Stimulated activated CD4-positive, alpha-beta T cell treated with anti-CD3 and anti-CD28 coated beads, Interleukin-12 subunit alpha, Interleukin-12 subunit beta, amount 100 ng/mL, for 48 hours (primary cell): ENCODE results near the gene CABLES2.

Source experiments
- DNase-seq, 3 donors: peaks; one replicate each; pipeline ENCODE4 v3.0.0-alpha.2; 2020; ENCODE audit warnings: low read depth in 2 of 3, low spot score in 1 of 3

CABLES2 gene

DNA sequence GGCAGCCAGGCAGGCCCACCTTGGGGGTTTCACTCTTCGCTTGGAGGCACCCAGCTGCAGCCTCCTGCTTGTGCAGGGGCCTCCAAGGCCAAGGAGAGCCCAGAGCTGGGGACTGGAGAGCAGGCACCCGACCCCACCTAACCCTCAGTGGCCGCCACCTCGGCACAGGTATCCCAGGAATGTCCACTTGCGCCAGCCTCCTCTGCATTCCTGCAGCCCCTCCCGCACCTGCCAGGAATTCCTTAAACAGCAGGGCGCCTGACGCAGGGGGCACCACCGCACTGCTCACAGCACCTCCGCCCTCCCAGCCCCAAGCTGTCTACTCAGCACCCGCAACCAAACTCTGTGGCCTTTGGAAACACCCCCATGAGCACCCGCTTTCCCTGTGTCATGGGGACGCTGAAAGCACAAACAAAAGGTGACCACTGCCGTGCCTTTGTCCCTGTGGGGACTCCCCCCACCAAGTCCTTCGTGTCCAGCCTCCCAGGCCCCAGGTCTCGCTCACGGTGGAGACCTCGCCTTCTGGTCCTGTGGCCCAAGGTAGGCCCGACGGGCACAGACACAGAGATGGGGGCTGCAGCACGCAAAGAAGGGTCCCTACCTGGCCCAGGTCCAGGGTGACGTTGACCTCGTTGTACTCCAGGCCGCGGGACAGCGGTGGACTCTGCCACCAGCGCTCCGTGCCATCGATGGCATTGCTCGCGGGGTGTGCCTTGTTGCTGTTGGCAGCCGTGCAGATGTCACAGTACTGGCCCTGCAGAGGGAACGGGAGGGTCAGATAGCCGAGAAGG is 45.1 kb downstream of the CABLES2 start:
- no peak for DNase-seq

DNA sequence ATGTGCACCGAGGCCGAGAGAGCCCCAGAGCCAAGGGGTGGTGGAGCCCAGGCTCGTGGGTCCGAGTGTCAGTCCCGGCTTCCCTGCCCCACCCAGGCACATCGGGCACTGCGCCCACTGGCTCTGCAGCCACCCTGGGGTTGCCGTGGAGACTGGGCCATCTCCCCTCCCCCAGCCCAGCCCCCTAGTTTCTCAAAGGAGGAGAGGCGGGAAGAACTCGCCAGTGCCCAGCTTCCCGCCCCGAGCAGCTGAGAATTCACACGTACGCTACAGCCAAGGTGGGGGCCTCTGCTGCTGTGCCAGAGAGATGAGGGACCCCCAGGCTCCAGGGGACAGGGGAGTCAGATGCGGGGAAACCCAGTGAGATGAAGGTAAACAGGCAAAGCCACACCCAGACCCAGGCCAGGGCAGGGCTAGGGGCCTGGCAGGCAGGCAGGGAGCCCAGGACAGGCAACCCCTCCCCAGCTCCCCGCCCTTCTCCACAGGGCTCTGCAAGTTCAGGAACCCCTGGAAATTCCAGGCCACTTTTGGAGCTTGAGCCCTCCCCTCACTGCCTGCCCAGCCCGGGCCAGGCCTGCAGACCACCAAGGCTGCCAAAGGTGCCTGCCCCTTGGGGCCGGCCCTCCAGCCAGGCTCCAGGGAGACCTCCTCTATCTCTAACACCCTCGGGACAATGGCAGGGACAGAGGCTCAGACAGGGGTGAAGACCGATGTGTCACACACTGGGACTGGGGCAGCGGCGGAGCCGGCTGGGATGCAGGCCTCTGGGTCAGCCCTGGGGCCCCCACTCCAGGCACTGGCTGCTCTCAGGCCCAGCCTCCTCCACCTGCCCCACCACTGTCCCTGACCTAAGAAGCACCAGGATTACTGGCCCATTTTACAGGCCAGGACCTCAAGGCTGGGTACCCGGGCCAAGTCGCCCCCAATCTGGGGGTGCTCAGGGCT is 46.0 kb downstream of the CABLES2 start:
- no peak for DNase-seq

DNA sequence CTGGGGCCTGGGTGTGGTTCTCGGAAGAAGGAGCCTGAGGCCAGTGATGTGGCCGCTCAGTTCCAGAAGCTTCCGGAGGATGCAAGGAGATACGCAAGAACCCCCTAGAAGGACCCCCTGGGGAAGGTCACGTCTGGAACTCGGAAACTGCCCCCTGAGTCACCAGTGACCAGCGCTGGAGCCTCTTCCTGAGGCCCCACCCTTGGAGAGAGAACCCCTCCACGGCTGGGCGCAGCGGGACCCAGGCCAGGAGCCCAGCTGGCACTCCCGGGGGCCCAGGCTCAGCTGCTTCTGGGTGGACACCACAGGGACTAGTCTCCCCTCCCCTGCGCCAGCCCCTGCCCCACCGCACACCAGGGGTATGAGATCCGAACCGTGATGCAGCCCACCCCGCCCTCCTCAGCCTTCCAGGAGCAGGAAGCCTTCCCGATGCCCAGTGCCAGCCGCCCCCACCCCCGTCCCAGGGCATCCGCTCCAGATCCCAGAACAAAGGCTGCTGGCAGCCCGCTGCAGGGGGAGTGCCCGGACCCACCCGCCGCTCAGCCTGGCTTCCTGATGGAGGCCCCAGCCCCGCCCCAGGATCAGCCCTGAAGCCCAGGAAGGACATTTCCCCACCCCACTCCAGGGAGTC is 47.5 kb downstream of the CABLES2 start:
- DNase-seq = no peak

DNA sequence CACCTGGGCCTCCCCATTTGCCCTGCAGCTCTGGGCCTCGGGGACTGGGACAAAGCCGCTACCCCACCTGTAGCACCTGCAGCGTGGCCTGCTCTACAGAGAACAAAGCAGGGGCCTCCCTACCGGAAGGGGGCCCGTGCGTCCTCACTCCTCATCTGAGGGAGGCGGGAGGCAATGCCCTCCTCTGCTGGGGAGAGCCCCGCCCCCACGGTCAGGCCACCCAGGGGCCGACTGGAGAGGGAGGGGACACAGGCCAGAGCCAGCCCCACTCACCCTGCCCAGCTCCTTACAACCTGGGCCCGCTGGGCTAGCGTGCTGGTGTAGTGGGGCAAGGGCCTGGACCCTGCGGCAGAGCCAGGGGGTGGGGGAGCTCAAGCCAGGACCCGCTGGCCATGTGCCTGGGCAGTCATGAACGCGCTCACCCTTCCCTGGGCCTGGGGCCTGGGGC is 48.0 kb downstream of the CABLES2 start:
- no peak for DNase-seq

DNA sequence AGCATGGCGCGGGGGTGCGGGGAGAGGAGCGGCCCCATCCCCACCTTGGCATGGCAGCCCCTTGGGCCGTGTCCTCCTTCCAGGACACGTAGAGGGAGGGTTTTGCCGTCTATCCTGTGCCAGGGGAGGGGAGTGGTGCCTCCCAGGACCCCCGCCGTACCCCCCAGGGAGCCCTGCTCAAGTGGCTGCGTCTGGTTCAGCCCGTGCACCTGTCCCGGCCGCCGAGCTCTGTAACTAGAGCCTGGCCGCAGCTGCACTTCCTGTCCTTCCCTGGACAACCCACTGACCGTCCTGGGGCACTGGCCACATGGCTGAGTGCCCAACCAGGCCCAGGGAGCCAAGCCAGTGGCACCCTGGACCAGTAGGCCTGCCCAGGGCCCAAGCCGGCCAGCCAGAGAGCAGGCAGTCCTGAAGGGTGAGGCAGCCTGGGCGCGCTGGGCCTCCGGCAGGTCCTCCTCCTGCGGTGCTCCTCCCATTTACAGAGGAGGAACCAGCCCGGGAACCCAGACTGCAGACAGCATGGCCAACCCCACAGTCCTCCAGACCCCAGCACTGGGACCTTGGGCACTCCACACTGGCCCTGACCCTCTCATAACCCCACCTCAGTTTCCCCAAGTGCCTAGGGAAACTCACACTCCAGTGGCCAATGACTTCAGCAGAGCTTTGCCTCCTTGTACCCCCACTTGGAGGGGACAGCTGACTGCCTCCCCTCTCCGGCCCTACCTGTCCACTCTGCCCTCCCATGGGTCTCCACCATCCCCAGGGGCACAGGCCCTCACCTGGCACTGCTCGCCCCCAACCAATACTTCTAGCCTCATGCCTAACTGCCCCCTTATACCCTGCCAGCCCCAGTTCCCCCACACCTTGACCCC is 48.7 kb downstream of the CABLES2 start:
- DNase-seq = no peak

DNA sequence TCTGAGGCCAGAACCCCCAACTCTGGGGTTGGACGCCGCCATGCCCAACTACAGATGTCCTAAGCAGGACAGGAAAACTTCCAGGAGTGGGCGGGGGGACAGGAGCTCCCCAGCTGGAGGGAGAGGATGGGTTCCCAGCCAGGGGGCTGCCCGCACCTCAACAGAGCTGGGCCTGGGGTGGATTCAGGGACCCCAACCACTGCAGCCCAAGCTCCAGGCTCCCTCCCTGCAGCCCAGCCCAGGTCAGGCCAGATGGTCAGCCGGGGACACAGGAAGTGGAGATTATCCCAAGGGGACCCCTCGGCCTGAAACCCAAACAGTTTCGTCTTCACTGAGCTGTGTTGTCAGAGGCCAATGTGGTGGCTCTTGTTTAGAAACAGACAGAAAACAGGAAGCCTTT is 49.4 kb downstream of the CABLES2 start:
- DNase-seq = no peak

DNA sequence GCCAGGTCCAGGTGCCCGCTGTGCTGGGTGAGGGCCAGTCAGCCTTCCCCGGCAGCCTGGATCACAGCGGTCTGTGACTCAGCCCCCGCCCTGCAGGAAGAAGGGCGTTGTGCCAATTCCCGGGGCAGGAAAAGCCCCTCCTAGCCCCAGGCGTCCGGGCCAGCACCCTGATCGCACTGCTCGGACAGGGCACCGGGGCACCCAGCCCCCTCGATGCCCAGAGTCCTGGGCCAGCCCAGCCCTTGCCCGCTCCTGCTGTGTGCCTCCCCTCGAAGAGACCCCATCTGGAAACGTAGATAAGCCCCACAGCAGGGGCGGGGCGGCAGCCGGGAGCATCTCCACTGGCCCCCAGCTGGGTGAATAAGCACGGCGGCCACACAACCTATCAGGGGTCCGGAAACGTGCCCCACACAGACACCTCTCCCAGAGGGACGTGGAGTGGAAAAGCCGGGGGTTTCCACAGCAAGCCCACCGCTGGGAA is 49.9 kb downstream of the CABLES2 start:
- no peak for DNase-seq

DNA sequence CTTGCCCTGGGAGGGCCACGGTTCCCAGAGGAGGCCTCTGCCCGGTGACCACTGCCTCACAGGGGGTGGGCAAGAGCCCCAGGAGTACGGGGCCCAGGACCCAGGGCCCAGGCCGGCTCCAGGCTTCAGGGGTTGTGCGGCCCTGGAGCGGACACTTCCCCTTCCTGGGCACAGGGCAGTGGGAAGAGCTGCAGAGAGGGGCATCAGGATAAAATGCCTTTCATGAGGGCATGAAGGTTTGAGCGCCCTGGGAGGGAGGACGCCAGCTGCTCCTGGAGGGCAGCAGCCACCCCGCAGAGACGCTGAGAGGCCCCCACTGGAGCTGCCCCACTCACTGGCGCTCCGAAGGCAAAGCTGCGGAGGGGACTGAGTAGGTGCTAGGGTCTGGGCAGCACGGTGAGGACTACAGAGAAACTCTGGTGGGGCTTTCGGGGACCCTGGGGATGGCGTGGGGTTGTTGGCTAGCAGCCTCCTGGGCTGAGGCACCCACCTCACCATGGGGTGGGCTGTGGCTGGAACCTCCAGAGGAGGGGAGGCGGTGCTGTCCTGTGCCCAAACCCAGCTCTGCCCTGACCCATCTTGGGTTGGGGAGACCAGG is 50.4 kb downstream of the CABLES2 start:
- no peak for DNase-seq

DNA sequence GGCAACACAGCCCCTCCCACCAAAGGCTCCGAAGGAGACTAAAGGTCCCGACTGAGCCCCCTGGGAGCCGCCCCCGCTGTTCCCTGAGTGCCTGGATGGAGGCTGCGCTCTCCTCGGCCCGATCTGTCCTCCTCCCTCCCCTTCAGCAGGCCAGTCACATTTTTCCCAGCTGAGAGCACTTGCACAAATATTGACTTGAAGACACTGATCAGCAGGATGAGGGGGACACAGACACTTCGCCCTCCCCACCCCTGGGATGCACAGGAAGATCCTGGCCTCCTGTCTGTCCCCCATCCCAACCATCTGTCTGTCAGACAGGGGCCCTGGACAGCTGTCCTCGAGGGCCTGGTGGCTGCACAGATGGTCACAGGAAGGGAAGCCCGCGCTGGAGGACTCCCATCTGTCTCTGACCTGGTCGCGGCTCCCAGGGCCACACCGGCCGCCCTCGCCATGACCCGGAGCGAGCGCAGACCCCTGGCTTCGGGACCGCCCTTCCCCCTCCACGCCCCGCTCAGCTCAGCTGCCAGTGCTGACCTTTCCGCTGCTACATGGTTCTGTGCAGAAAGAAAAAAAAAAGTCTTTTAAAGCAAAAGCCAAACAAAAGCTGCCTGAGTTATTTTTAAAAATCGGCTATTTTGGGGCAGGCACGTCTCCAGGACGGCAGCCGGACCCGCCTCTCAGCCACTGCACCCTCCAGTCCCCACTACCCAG is 51.1 kb downstream of the CABLES2 start:
- DNase-seq = no peak

DNA sequence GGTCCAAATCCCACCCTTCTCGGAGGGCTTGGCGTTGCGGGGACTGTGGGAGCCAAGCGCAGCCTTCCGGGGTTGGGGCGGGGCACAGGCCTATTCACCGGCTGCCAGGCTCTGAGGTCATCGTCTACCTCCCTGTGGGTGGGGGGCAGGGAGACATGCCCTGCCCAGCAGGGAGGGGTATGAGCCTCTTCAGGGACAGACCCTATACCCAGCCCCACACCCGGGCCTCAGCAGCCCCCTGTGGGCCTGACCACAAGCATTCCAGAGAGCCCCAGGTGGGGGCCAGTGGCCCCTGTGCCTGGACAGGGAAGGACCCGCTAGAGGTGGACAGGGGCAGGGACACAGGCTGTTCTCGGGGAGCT is 51.6 kb downstream of the CABLES2 start:
- DNase-seq = no peak

DNA sequence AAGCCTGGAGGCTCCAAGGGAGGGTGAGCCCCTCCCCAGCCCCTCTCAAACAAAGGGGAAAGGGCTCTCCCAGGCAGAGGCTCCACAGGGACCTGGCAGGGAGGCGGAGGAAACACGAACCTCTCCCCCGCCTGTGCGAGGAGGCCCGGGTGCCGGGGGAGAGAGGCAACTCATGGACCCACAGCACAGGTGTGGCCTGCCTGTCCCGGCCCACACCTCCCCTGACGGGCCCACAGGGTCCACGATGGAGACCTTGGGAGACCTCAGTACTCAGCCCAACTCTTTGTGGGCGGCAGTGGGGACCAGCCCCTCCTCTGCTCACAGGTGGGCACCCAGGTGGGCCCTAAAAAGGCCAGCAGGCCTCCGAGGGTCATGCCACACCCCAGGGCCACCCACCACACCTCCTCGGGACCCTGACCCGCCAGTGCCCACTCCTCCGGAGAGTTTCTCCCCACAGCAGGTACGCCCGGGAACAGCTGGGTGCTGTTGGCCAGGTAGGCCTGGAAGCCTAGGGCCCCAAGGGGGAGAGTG is 52.2 kb downstream of the CABLES2 start:
- DNase-seq = no peak

DNA sequence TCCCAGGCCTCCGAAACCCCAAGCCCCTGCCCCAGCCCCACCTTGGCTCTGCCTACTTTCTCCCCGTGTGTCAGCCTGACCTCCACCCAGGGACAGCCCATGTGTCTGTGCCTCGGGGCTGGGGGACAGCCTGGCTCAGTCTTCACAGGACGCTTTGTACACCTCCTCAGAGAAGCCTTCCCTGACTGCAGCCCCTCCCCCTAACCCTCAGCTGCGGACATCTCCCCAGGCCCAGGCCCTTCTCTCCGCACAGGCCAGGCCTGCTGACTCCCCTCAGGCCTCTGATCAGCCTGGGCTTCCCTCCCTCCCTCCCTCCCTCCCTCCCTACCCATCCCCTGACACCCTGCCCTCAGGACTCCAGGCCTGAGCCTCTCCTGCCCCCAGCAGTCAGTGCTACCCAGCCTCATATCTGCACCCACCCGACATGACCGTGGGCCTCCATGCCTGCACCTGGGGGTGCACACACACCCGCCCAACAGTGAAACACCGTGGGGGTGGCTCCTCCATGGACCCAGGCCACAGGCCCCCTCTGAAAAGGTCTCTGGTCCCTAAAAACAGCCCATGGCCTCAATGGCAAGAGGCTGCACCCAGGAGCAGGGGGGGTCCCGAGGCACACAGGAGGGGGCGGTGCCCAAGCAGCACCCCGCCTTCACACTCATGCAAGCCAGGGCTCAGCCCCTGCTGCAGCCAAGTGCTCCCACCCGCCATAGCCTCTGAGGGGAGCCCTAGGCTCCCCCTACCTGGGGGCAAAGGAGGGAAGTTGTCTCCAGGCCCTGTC is 52.9 kb downstream of the CABLES2 start:
- no peak for DNase-seq

DNA sequence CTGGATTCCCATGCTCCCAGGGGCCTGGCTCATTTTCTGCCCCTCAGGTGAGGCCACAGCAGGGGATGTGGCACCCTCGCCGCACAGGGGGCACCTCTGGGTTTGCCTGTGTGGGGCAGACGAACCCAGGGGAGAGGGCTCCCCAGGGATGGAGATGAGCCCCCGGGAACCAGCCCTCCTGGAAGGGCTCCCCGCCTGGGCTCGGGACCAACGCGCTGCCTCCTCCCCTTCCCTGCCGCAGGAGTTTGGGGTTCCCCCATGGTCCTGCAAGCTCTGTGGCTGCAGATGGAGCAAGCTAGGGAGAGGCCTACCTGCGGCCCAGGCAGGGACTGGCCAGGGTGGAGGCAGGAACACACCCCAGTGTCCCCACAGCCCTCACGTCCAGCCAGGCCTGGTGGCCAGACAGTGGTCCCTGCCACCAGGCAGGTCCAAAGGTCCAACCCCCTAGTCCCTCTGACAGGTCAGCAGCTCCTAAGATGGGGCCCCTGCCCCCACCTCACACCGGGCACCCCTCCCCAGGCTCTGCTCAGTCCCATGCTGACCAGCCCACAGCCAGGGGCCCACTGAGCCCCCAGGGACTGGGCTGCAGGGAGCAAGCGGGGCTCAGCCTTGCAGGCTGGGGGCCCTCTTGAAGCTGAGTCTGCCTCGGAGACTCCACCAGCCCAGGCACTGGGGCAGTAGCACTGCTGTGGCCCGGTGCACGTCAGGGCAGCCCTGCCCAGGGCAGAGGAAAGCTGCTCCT is 53.6 kb downstream of the CABLES2 start:
- no peak for DNase-seq

DNA sequence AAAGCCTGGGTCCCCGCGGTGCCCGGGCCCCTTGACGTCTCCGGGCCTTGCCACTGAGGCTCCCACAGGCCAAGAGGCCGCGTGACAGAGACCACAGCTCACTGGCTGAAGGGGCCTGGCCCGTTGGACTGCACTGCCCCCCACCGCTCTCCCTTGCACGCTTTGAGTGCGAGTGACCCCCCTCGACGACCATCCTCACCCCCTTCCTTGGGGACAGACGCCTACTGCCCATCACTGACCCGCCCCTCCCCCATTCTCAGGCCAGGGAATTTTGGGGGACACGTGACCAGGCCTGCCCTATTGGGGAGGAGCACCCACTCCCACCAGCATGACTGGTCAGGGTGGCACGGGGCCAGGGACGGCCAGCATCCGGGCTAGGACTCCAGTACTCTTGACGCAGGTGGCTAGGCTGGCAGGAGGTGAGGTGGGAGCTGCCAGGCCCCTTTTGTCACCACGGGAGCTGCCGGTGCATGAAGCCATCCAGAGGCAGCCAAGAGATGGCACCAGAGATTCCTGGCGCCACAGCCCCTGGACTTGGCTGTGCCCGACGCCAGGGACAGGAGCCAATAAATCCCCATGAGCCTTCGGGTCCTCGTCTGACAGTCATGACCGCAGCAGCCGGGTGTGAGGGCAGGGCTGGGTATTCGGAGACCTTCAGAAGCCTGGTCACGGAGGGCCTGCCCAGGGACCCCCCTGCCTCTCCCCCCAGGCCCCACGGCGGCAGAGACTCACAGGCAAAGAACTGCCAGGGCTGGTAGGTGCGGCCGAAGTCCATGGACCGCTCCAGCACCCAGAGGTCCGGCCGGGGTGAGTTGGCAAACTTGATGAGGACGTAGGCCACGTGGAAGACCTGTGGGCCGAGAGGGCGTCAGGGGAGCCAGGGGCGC is 54.4 kb downstream of the CABLES2 start:
- DNase-seq = no peak

DNA sequence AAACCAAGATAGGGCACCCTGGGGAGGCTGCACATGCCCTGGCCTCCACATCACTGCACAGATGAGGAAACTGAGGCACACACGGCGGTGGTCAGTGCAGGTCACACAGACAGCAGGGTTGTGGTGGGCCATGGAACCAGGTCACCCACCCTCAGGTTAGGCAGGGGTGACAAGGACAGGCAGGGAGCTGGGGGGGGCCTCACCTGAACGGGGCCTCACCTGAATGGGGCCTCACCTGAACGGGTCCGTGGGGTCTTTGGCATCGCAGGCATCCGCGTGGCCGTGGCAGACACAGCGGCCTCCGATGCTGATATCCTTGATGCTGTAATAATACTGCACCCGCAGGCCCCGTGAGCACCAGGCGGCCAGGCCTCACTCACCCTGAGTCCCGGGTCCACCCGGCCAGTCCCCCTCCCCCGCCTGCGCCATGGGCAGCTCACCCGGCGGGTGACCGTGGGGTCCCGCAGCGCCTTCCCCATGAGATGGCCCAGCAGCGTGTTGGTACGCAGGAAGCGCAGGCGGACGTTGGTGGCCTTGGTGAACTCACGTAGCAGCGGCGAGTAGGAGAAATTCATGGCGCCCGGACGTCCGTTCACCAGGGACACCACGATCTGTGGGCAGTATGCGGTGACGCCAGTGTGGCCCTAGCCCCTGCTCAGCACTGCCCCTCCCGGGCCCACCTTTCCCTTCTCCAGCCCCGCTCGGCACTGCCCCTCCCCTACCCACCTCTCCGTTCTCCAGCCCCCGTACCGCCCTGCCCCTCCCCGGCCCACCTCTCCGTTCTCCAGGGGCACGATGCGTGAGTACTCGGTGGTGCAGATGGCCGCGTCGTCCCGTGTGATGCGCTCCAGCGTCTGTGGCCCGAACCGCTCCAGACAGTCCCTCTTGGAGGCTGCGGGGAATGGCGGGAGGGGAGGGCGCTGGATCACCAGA is 55.4 kb downstream of the CABLES2 start:
- DNase-seq = no peak
